ENCODE data around the gene PSMD5.

DNA sequence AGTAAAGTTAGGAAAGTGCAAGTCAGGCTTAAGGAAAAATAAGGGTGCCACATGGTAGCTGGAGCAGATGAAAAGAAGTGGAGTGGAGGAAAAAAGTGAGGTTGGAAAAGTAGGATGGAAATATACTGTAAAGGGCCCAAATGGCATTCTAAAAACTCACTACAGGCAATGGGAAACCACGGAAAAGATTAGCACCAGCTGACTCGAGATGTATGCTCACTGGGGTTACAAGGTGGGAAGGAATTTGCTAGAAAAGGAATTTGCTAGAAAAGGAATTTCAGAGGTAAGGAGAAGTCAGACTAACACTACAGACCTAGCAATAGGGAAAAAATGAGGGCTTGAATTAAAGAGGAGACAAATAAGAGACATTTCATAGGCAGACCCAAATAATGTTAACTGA, 3.6 kb downstream of the PSMD5 start:
- no peak for TF ChIP-seq EP300 (IDR thresholded peaks at IDR 0.05)
- no peak for TF ChIP-seq POLR2A (IDR thresholded peaks at IDR 0.05)
- TF ChIP-seq, protein P1, sequence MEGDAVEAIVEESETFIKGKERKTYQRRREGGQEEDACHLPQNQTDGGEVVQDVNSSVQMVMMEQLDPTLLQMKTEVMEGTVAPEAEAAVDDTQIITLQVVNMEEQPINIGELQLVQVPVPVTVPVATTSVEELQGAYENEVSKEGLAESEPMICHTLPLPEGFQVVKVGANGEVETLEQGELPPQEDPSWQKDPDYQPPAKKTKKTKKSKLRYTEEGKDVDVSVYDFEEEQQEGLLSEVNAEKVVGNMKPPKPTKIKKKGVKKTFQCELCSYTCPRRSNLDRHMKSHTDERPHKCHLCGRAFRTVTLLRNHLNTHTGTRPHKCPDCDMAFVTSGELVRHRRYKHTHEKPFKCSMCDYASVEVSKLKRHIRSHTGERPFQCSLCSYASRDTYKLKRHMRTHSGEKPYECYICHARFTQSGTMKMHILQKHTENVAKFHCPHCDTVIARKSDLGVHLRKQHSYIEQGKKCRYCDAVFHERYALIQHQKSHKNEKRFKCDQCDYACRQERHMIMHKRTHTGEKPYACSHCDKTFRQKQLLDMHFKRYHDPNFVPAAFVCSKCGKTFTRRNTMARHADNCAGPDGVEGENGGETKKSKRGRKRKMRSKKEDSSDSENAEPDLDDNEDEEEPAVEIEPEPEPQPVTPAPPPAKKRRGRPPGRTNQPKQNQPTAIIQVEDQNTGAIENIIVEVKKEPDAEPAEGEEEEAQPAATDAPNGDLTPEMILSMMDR (IDR thresholded peaks at IDR 0.05), result no peak
- TF ChIP-seq POLR2AphosphoS5 (IDR thresholded peaks at IDR 0.05), result no peak

Measured in suprapubic skin (tissue), 4 donors.